ENCODE results near the gene WARS2.

Gene WARS2

GRCh38 chr1:119005724-119006405 lies 134.6 kb downstream of the WARS2 start:
- peaks cover 6% of the 10 kb centered on the region for H3K9me3 ChIP-seq (ENCODE audit: control insufficient read depth, low read length)
- no peaks in the 10 kb centered on the region for H3K36me3 ChIP-seq (ENCODE audit: control insufficient read depth, insufficient read depth, low read length)
- peaks cover 49% of the 10 kb centered on the region for H3K27me3 ChIP-seq (replicated peaks; ENCODE audit: control insufficient read depth, insufficient read depth, low read length, poor library complexity, severe bottlenecking)
- DNase-seq, result no peak
- no peak overlapping the region for H3K27ac ChIP-seq (ENCODE audit: insufficient read depth, low read length, poor library complexity, severe bottlenecking)
- peaks cover 3% of the 10 kb centered on the region for H3K4me1 ChIP-seq (ENCODE audit: control insufficient read depth, insufficient read depth, low read length, poor library complexity, severe bottlenecking)
- H3K4me3 ChIP-seq (ENCODE audit: insufficient read depth, low read depth, low read length, poor library complexity, severe bottlenecking), result no peak overlapping the region

GRCh38 chr1:119004781-119005180 lies 135.7 kb downstream of the WARS2 start:
- Histone ChIP-seq H3K4me3 (ENCODE audit: insufficient read depth, low read depth, low read length, poor library complexity, severe bottlenecking) (no peak overlapping the region), H3K27me3 (replicated peaks; ENCODE audit: control insufficient read depth, insufficient read depth, low read length, poor library complexity, severe bottlenecking) (peaks cover 51% of the 10 kb centered on the region), H3K4me1 (ENCODE audit: control insufficient read depth, insufficient read depth, low read length, poor library complexity, severe bottlenecking) (peaks cover 3% of the 10 kb centered on the region), H3K27ac (ENCODE audit: insufficient read depth, low read length, poor library complexity, severe bottlenecking) (no peak overlapping the region), H3K9me3 (ENCODE audit: control insufficient read depth, low read length) (peaks cover 6% of the 10 kb centered on the region), H3K36me3 (ENCODE audit: control insufficient read depth, insufficient read depth, low read length) (no peaks in the 10 kb centered on the region)
- no peak for DNase-seq

GRCh38 chr1:119004129-119004527 lies 136.3 kb downstream of the WARS2 start:
- Histone ChIP-seq H3K27ac (ENCODE audit: insufficient read depth, low read length, poor library complexity, severe bottlenecking) (no peak overlapping the region), H3K4me1 (ENCODE audit: control insufficient read depth, insufficient read depth, low read length, poor library complexity, severe bottlenecking) (peaks cover 3% of the 10 kb centered on the region), H3K4me3 (ENCODE audit: insufficient read depth, low read depth, low read length, poor library complexity, severe bottlenecking) (no peak overlapping the region), H3K9me3 (ENCODE audit: control insufficient read depth, low read length) (peaks cover 6% of the 10 kb centered on the region), H3K36me3 (ENCODE audit: control insufficient read depth, insufficient read depth, low read length) (no peaks in the 10 kb centered on the region), H3K27me3 (replicated peaks; ENCODE audit: control insufficient read depth, insufficient read depth, low read length, poor library complexity, severe bottlenecking) (peaks cover 55% of the 10 kb centered on the region)
- DNase-seq, result no peak

GRCh38 chr1:119003413-119004128 lies 136.9 kb downstream of the WARS2 start:
- H3K36me3 ChIP-seq (ENCODE audit: control insufficient read depth, insufficient read depth, low read length), result no peaks in the 10 kb centered on the region
- peaks cover 3% of the 10 kb centered on the region for H3K4me1 ChIP-seq (ENCODE audit: control insufficient read depth, insufficient read depth, low read length, poor library complexity, severe bottlenecking)
- H3K4me3 ChIP-seq (ENCODE audit: insufficient read depth, low read depth, low read length, poor library complexity, severe bottlenecking), result no peak overlapping the region
- peaks cover 57% of the 10 kb centered on the region for H3K27me3 ChIP-seq (replicated peaks; ENCODE audit: control insufficient read depth, insufficient read depth, low read length, poor library complexity, severe bottlenecking)
- H3K27ac ChIP-seq (ENCODE audit: insufficient read depth, low read length, poor library complexity, severe bottlenecking), result no peak overlapping the region
- peaks cover 6% of the 10 kb centered on the region for H3K9me3 ChIP-seq (ENCODE audit: control insufficient read depth, low read length)
- no peak for DNase-seq

- Histone ChIP-seq H3K36me3 (ENCODE audit: control insufficient read depth, insufficient read depth, low read length) (no peaks in the 10 kb centered on the region), H3K4me3 (ENCODE audit: insufficient read depth, low read depth, low read length, poor library complexity, severe bottlenecking) (no peak overlapping the region), H3K4me1 (ENCODE audit: control insufficient read depth, insufficient read depth, low read length, poor library complexity, severe bottlenecking) (no peaks in the 10 kb centered on the region), H3K9me3 (ENCODE audit: control insufficient read depth, low read length) (no peaks in the 10 kb centered on the region), H3K27me3 (replicated peaks; ENCODE audit: control insufficient read depth, insufficient read depth, low read length, poor library complexity, severe bottlenecking) (peaks cover 45% of the 10 kb centered on the region), H3K27ac (ENCODE audit: insufficient read depth, low read length, poor library complexity, severe bottlenecking) (no peak overlapping the region)
- DNase-seq, result no peak
These were observed 138.3 kb downstream of the WARS2 start for GRCh38 chr1:119002028-119002686.

GRCh38 chr1:119001181-119002027 lies 139.0 kb downstream of the WARS2 start:
- Histone ChIP-seq H3K27ac (ENCODE audit: insufficient read depth, low read length, poor library complexity, severe bottlenecking) (no peak overlapping the region), H3K9me3 (ENCODE audit: control insufficient read depth, low read length) (no peaks in the 10 kb centered on the region), H3K4me1 (ENCODE audit: control insufficient read depth, insufficient read depth, low read length, poor library complexity, severe bottlenecking) (no peaks in the 10 kb centered on the region), H3K4me3 (ENCODE audit: insufficient read depth, low read depth, low read length, poor library complexity, severe bottlenecking) (no peak overlapping the region), H3K27me3 (replicated peaks; ENCODE audit: control insufficient read depth, insufficient read depth, low read length, poor library complexity, severe bottlenecking) (peaks cover 40% of the 10 kb centered on the region), H3K36me3 (ENCODE audit: control insufficient read depth, insufficient read depth, low read length) (no peaks in the 10 kb centered on the region)
- no peak for DNase-seq

GRCh38 chr1:119000371-119001180 lies 139.9 kb downstream of the WARS2 start:
- no peak overlapping the region for H3K27ac ChIP-seq (ENCODE audit: insufficient read depth, low read length, poor library complexity, severe bottlenecking)
- no peaks in the 10 kb centered on the region for H3K36me3 ChIP-seq (ENCODE audit: control insufficient read depth, insufficient read depth, low read length)
- no peaks in the 10 kb centered on the region for H3K9me3 ChIP-seq (ENCODE audit: control insufficient read depth, low read length)
- no peak for DNase-seq
- peaks cover 34% of the 10 kb centered on the region for H3K27me3 ChIP-seq (replicated peaks; ENCODE audit: control insufficient read depth, insufficient read depth, low read length, poor library complexity, severe bottlenecking)
- no peaks in the 10 kb centered on the region for H3K4me1 ChIP-seq (ENCODE audit: control insufficient read depth, insufficient read depth, low read length, poor library complexity, severe bottlenecking)
- no peak overlapping the region for H3K4me3 ChIP-seq (ENCODE audit: insufficient read depth, low read depth, low read length, poor library complexity, severe bottlenecking)

- no peaks in the 10 kb centered on the region for H3K9me3 ChIP-seq (ENCODE audit: control insufficient read depth, low read length)
- H3K4me3 ChIP-seq (ENCODE audit: insufficient read depth, low read depth, low read length, poor library complexity, severe bottlenecking), result no peak overlapping the region
- H3K27me3 ChIP-seq (replicated peaks; ENCODE audit: control insufficient read depth, insufficient read depth, low read length, poor library complexity, severe bottlenecking), result peaks cover 38% of the 10 kb centered on the region
- no peaks in the 10 kb centered on the region for H3K36me3 ChIP-seq (ENCODE audit: control insufficient read depth, insufficient read depth, low read length)
- no peak overlapping the region for H3K27ac ChIP-seq (ENCODE audit: insufficient read depth, low read length, poor library complexity, severe bottlenecking)
- H3K4me1 ChIP-seq (ENCODE audit: control insufficient read depth, insufficient read depth, low read length, poor library complexity, severe bottlenecking), result no peaks in the 10 kb centered on the region
- no peak for DNase-seq
These were observed 140.9 kb downstream of the WARS2 start for GRCh38 chr1:118999348-119000071.

GRCh38 chr1:118998171-118998570 lies 142.3 kb downstream of the WARS2 start:
- H3K27me3 ChIP-seq (replicated peaks; ENCODE audit: control insufficient read depth, insufficient read depth, low read length, poor library complexity, severe bottlenecking), result peaks cover 41% of the 10 kb centered on the region
- H3K27ac ChIP-seq (ENCODE audit: insufficient read depth, low read length, poor library complexity, severe bottlenecking), result no peak overlapping the region
- H3K36me3 ChIP-seq (ENCODE audit: control insufficient read depth, insufficient read depth, low read length), result no peaks in the 10 kb centered on the region
- no peak overlapping the region for H3K4me3 ChIP-seq (ENCODE audit: insufficient read depth, low read depth, low read length, poor library complexity, severe bottlenecking)
- DNase-seq, result no peak
- H3K9me3 ChIP-seq (ENCODE audit: control insufficient read depth, low read length), result no peaks in the 10 kb centered on the region
- no peaks in the 10 kb centered on the region for H3K4me1 ChIP-seq (ENCODE audit: control insufficient read depth, insufficient read depth, low read length, poor library complexity, severe bottlenecking)

Data from effector memory CD4-positive, alpha-beta T cell (primary cell).